HepG2 (cell line): Measurements from ENCODE around the gene ARMC5. TPM values are rescaled to one million over a fixed set of nuclear protein-coding genes. Genes with fewer than 3 reads are reported as not detected.

Experiments used
- CBFB ChIP-seq: sonication (generic); formaldehyde crosslinking; IDR thresholded peaks from 2 replicates; pipeline ENCODE4 v1.4.0; 2020; ENCODE audit warnings: missing genetic modification reagents
- CBX5 ChIP-seq: sonication (generic); formaldehyde crosslinking; IDR thresholded peaks from 2 replicates; pipeline ENCODE4 v1.4.0; 2020; ENCODE audit warnings: missing genetic modification reagents, borderline replicate concordance
- GZF1 ChIP-seq: sonication (generic); formaldehyde crosslinking; IDR thresholded peaks from 2 replicates; pipeline ENCODE4 v1.5.1; 2020; ENCODE audit warnings: mild to moderate bottlenecking, missing genetic modification reagents
- MAFG ChIP-seq: sonication (generic); formaldehyde crosslinking; IDR thresholded peaks from 2 replicates; pipeline ENCODE4 v1.5.1; 2020; ENCODE audit warnings: mild to moderate bottlenecking, missing genetic modification reagents
- MED8 ChIP-seq: sonication (generic); formaldehyde crosslinking; IDR thresholded peaks from 2 replicates; pipeline ENCODE4 v1.8.1; 2023; ENCODE audit warnings: mild to moderate bottlenecking, missing genetic modification reagents; ENCODE audit not compliant: insufficient replicate concordance
- MLLT10 ChIP-seq: sonication (generic); formaldehyde crosslinking; IDR thresholded peaks from 2 replicates; pipeline ENCODE4 v1.4.0; 2020; ENCODE audit warnings: missing genetic modification reagents
- MTF2 ChIP-seq: sonication (generic); formaldehyde crosslinking; IDR thresholded peaks from 2 replicates; pipeline ENCODE4 v1.5.0; 2020; ENCODE audit warnings: missing genetic modification reagents, borderline replicate concordance
- NFRKB ChIP-seq: fragments of 450-650 bp; IDR thresholded peaks from 2 replicates; pipeline ENCODE4 v1.6.1; 2017
- NR0B2 ChIP-seq: sonication (generic); formaldehyde crosslinking; IDR thresholded peaks from 2 replicates; pipeline ENCODE4 v1.4.0; 2020; ENCODE audit warnings: mild to moderate bottlenecking, missing genetic modification reagents
- POGZ ChIP-seq: sonication (generic); formaldehyde crosslinking; IDR thresholded peaks from 2 replicates; pipeline ENCODE4 v1.4.0; 2020; ENCODE audit warnings: mild to moderate bottlenecking, missing genetic modification reagents
- SALL1 ChIP-seq: sonication (generic); formaldehyde crosslinking; IDR thresholded peaks from 2 replicates; pipeline ENCODE4 v1.8.0; 2022; ENCODE audit warnings: mild to moderate bottlenecking, missing genetic modification reagents
- ZBTB43 ChIP-seq: sonication (generic); formaldehyde crosslinking; conservative IDR thresholded peaks from 2 replicates; pipeline ENCODE4 v1.4.0; 2020; ENCODE audit warnings: missing genetic modification reagents
- ZKSCAN1 ChIP-seq: fragments of 150-350 bp; IDR thresholded peaks from 2 replicates; pipeline ENCODE4 v1.6.1; 2014; ENCODE audit warnings: low read length
- ZNF331 ChIP-seq: sonication (generic); formaldehyde crosslinking; IDR thresholded peaks from 2 replicates; pipeline ENCODE4 v1.4.0; 2020; ENCODE audit warnings: missing genetic modification reagents
- ZNF367 ChIP-seq: sonication (generic); formaldehyde crosslinking; IDR thresholded peaks from 2 replicates; pipeline ENCODE4 v1.4.0; 2020; ENCODE audit warnings: missing genetic modification reagents, borderline replicate concordance
- ZNF605 ChIP-seq: sonication (generic); formaldehyde crosslinking; IDR thresholded peaks from 2 replicates; pipeline ENCODE4 v1.8.0; 2022; ENCODE audit warnings: mild to moderate bottlenecking, missing genetic modification reagents
- ZNF720 ChIP-seq: sonication (generic); formaldehyde crosslinking; IDR thresholded peaks from 2 replicates; pipeline ENCODE4 v1.4.0; 2020; ENCODE audit warnings: missing genetic modification reagents
- ZNF761 ChIP-seq: sonication (generic); formaldehyde crosslinking; conservative IDR thresholded peaks from 2 replicates; pipeline ENCODE4 v1.4.0; 2020; ENCODE audit warnings: mild to moderate bottlenecking, missing genetic modification reagents
- ZNF790 ChIP-seq: sonication (generic); formaldehyde crosslinking; IDR thresholded peaks from 2 replicates; pipeline ENCODE4 v1.8.0; 2022; ENCODE audit warnings: missing genetic modification reagents, mild to moderate bottlenecking, borderline replicate concordance
- ZSCAN21 ChIP-seq: sonication (generic); formaldehyde crosslinking; IDR thresholded peaks from 2 replicates; pipeline ENCODE4 v1.8.0; 2022; ENCODE audit warnings: mild to moderate bottlenecking, missing genetic modification reagents, moderate library complexity, borderline replicate concordance
- polyA plus RNA-seq, 8 experiments: library from polyadenylated mRNA; depleted of rRNA in 3 of 8; stranded (reverse) in 7 of 8; unstranded in 1 of 8; fragments of >200 nt; fragmentation: Illumina TruSeq in 4 of 8; extraction: Trizol in 4 of 8; gene quantifications; 2 replicates each; pipeline versions ENCODE4 v1.2.1 to v1.2.3, GENCODE V29; 2011 to 2016; ENCODE audit warnings: low read depth in 4 of 8, missing spikeins in 1 of 8, mixed read lengths in 1 of 8; ENCODE audit not compliant: insufficient read depth in 1 of 8
- total RNA-seq, 5 experiments: library from RNA; depleted of rRNA; stranded (reverse); fragments of >200 nt; fragmentation: Illumina TruSeq; extraction: Trizol; gene quantifications; 2 replicates each; pipeline ENCODE4 v1.2.3, GENCODE V29; 2016; ENCODE audit warnings: low read depth in 1 of 5
- TF ChIP-seq, protein P1 (sequence below), 2 experiments: sonication (generic) in 1 of 2; formaldehyde crosslinking in 1 of 2; IDR thresholded peaks; 2 replicates each; pipeline versions ENCODE4 v1.6.1 to v1.9.0; 2014 to 2022; ENCODE audit warnings: antibody characterized with exemption in 1 of 2, borderline replicate concordance in 1 of 2, inconsistent platforms in 1 of 2, low read depth in 1 of 2, missing genetic modification reagents in 1 of 2
- TF ChIP-seq, protein P2 (sequence below): sonication (generic); formaldehyde crosslinking; IDR thresholded peaks from 2 replicates; pipeline ENCODE4 v1.4.0; 2020; ENCODE audit warnings: missing genetic modification reagents

ARMC5 gene
- total and polyA plus RNA-seq, 2 of the 13 experiments (the other 11 are each of a cell fraction or from before 2014, with no cell fraction given) = 10.8 to 22.3 TPM

DNA sequence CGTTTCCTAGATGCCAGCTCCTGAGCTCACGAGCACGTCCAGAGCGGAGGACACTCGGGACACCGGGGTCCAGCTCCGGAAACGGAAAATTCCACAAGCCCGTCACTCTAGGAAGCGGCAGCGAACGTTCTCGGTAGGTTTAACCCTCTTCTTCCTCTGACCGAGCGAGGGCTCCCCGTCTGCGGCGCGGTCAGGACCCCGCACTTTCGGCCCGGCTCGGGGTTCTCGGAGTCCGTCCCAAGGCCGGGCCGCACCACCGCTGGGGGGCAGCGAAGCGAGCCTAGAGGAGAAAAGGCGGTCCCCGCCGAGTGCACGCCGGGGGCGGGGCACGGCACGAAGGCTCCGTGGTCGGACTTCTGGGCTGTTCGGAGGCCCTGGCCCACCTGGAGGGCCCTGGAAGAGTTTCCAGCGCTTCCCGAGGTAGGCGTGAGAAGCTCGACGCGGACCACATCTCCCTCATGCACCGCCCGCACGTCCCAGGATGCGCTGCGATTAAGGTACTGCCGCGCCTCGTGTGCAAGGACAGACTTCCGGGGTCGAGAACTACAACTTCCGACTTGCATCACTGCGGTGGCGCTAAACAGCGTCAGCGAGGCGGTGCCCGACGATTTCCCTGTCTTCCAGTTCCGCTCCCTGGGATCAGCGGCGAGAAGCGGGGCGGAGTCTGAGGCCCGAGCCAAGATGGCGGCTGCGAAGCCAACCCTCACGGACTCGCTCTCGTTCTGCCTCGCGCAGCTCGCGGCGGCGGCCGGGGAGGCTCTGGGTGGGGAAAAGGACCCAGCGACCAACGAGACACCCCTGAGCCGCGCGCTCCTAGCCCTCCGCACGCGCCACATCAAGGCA, at the start of gene ARMC5 (continued):
- TF ChIP-seq NFRKB (peak; percentile 79), CBFB (CRISPR knock-in tag) (peak; percentile 56; the same call in 1 of the 2 replicates), ZNF331 (CRISPR knock-in tag) (peak; percentile 84), POGZ (CRISPR knock-in tag) (peak; percentile 80), MAFG (CRISPR knock-in tag) (no peak), GZF1 (CRISPR knock-in tag) (no peak), ZBTB43 (CRISPR knock-in tag) (peak; percentile 94), ZNF790 (peak; percentile 55), MTF2 (CRISPR knock-in tag) (no peak; the same call in 1 of the 2 replicates), ZNF605 (CRISPR knock-in tag) (peak; percentile 98), ZKSCAN1 (no peak), ZNF720 (CRISPR knock-in tag) (peak; percentile 38; the same call in 1 of the 2 replicates), SALL1 (CRISPR knock-in tag) (peak; percentile 95), ZNF367 (CRISPR knock-in tag) (peak; percentile 86), MLLT10 (CRISPR knock-in tag) (0 out of 2 replicates have a peak, but pooled peaks have one; percentile 53), CBX5 (CRISPR knock-in tag) (peak; percentile 80; the same call in 1 of the 2 replicates), NR0B2 (CRISPR knock-in tag) (peak; percentile 89; the same call in 1 of the 2 replicates), MED8 (CRISPR knock-in tag) (peak; percentile 51), ZSCAN21 (CRISPR knock-in tag) (peak; percentile 94), ZNF761 (CRISPR knock-in tag) (peak; percentile 78)
- TF ChIP-seq, protein P1, sequence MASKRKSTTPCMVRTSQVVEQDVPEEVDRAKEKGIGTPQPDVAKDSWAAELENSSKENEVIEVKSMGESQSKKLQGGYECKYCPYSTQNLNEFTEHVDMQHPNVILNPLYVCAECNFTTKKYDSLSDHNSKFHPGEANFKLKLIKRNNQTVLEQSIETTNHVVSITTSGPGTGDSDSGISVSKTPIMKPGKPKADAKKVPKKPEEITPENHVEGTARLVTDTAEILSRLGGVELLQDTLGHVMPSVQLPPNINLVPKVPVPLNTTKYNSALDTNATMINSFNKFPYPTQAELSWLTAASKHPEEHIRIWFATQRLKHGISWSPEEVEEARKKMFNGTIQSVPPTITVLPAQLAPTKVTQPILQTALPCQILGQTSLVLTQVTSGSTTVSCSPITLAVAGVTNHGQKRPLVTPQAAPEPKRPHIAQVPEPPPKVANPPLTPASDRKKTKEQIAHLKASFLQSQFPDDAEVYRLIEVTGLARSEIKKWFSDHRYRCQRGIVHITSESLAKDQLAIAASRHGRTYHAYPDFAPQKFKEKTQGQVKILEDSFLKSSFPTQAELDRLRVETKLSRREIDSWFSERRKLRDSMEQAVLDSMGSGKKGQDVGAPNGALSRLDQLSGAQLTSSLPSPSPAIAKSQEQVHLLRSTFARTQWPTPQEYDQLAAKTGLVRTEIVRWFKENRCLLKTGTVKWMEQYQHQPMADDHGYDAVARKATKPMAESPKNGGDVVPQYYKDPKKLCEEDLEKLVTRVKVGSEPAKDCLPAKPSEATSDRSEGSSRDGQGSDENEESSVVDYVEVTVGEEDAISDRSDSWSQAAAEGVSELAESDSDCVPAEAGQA (IDR thresholded peaks at IDR 0.05; ENCODE audit: low read depth) = peak; percentile 99
- TF ChIP-seq, protein P1 (CRISPR knock-in tag; IDR thresholded peaks at IDR 0.05; ENCODE audit: borderline replicate concordance) = no peak; the same call in none of the 2 replicates
- TF ChIP-seq, protein P2, sequence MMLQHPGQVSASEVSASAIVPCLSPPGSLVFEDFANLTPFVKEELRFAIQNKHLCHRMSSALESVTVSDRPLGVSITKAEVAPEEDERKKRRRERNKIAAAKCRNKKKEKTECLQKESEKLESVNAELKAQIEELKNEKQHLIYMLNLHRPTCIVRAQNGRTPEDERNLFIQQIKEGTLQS (CRISPR knock-in tag) = peak; percentile 91
